Measurements from ENCODE around the gene CSNK1D. TPM values are rescaled to one million over a fixed set of nuclear protein-coding genes. Genes with fewer than 3 reads are reported as not detected.

The CSNK1D gene
- total RNA-seq, 1 experiment from 2014 or later, result 234 TPM

- ChIA-PET CTCF (no interaction called here), POLR2A (no interaction called here)
- H3K27ac ChIP-seq (ENCODE audit: low read length), result peak overlapping the region; percentile 86
- peaks cover 40% of the 10 kb centered on the region for H3K4me1 ChIP-seq (ENCODE audit: control insufficient read depth, insufficient read depth, low read length)
- ATAC-seq, result no peak
- H3K27me3 ChIP-seq (ENCODE audit: control insufficient read depth, insufficient read depth, low read length), result no peaks in the 10 kb centered on the region
- no peak for DNase-seq (ENCODE audit: low read depth, low spot score)
- in situ Hi-C loops (cut with HindIII; ENCODE audit: low pct_unique_long_range_greater_than_20kb, low sequenced_read_pairs) (no loop called here), intact Hi-C loops (cut with micrococcal nuclease; ENCODE audit: unreplicated experiment) (no loop called here)
- H3K9me3 ChIP-seq (ENCODE audit: control insufficient read depth, insufficient read depth, low read depth, low read length), result no peaks in the 10 kb centered on the region
- BruUV-seq (replicated peaks), result no TSS peak
- TF ChIP-seq CTCF (IDR thresholded peaks at IDR 0.05), result no peak
- TF ChIP-seq SIN3A (IDR thresholded peaks at IDR 0.05; ENCODE audit: borderline replicate concordance, insufficient read depth, low read depth, low read length), result no peak
- TF ChIP-seq REST (IDR thresholded peaks at IDR 0.05; ENCODE audit: insufficient read depth in 1 of 2, low read depth in 2 of 2, low read length in 1 of 2), result no peak
- TF ChIP-seq POLR2AphosphoS5 (IDR thresholded peaks at IDR 0.05; ENCODE audit: low read depth, low read length), result no peak
- TF ChIP-seq TCF7L2 (IDR thresholded peaks at IDR 0.05; ENCODE audit: low read depth, low read length), result no peak
- H3K4me3 ChIP-seq (ENCODE audit: low read depth in 2 of 2, low read length in 2 of 2), result no peak overlapping the region
- no peaks in the 10 kb centered on the region; the same call in 1 of the 2 replicates for H3K36me3 ChIP-seq (ENCODE audit: control insufficient read depth, insufficient read depth, low read length)
Observed at GRCh38 chr17:82217120-82217529, 56.4 kb downstream of the CSNK1D start.

- no TSS peak for BruUV-seq (replicated peaks)
- ChIA-PET POLR2A (no interaction called here), CTCF (no interaction called here)
- H3K27me3 ChIP-seq (ENCODE audit: control insufficient read depth, insufficient read depth, low read length), result no peaks in the 10 kb centered on the region
- no peak for DNase-seq (ENCODE audit: low read depth, low spot score)
- no peaks in the 10 kb centered on the region; the same call in 1 of the 2 replicates for H3K36me3 ChIP-seq (ENCODE audit: control insufficient read depth, insufficient read depth, low read length)
- in situ Hi-C loops (cut with HindIII; ENCODE audit: low pct_unique_long_range_greater_than_20kb, low sequenced_read_pairs) (no loop called here), intact Hi-C loops (cut with micrococcal nuclease; ENCODE audit: unreplicated experiment) (no loop called here)
- peak overlapping the region; percentile 86 for H3K27ac ChIP-seq (ENCODE audit: low read length)
- no peak overlapping the region for H3K4me3 ChIP-seq (ENCODE audit: low read depth in 2 of 2, low read length in 2 of 2)
- TF ChIP-seq TCF7L2 (IDR thresholded peaks at IDR 0.05; ENCODE audit: low read depth, low read length) (peak; percentile 62; the same call in 1 of the 2 replicates), SIN3A (IDR thresholded peaks at IDR 0.05; ENCODE audit: borderline replicate concordance, insufficient read depth, low read depth, low read length) (no peak)
- H3K4me1 ChIP-seq (ENCODE audit: control insufficient read depth, insufficient read depth, low read length), result peaks cover 46% of the 10 kb centered on the region
- H3K9me3 ChIP-seq (ENCODE audit: control insufficient read depth, insufficient read depth, low read depth, low read length), result no peaks in the 10 kb centered on the region
- peak; percentile 28 for ATAC-seq
Observed at GRCh38 chr17:82216301-82217119, 57.0 kb downstream of the CSNK1D start.

- Histone ChIP-seq H3K27me3 (ENCODE audit: control insufficient read depth, insufficient read depth, low read length) (no peaks in the 10 kb centered on the region), H3K4me3 (ENCODE audit: low read depth in 2 of 2, low read length in 2 of 2) (no peak overlapping the region), H3K9me3 (ENCODE audit: control insufficient read depth, insufficient read depth, low read depth, low read length) (no peaks in the 10 kb centered on the region), H3K4me1 (ENCODE audit: control insufficient read depth, insufficient read depth, low read length) (peaks cover 47% of the 10 kb centered on the region), H3K27ac (ENCODE audit: low read length) (peak overlapping the region; percentile 86), H3K36me3 (ENCODE audit: control insufficient read depth, insufficient read depth, low read length) (no peaks in the 10 kb centered on the region; the same call in 1 of the 2 replicates)
- no peak for DNase-seq (ENCODE audit: low read depth, low spot score)
- ATAC-seq, result no peak
- in situ Hi-C loops (cut with HindIII; ENCODE audit: low pct_unique_long_range_greater_than_20kb, low sequenced_read_pairs), result no loop called here
- BruUV-seq (replicated peaks), result no TSS peak
- ChIA-PET POLR2A (no interaction called here), CTCF (no interaction called here)
- intact Hi-C loops (cut with micrococcal nuclease; ENCODE audit: unreplicated experiment), result no loop called here
- TF ChIP-seq CTCF (IDR thresholded peaks at IDR 0.05), result no peak
- TF ChIP-seq SIN3A (IDR thresholded peaks at IDR 0.05; ENCODE audit: borderline replicate concordance, insufficient read depth, low read depth, low read length), result no peak
- no peak for TF ChIP-seq REST (IDR thresholded peaks at IDR 0.05; ENCODE audit: insufficient read depth in 1 of 2, low read depth in 2 of 2, low read length in 1 of 2)
- TF ChIP-seq POLR2AphosphoS5 (IDR thresholded peaks at IDR 0.05; ENCODE audit: low read depth, low read length), result no peak
- no peak for TF ChIP-seq TCF7L2 (IDR thresholded peaks at IDR 0.05; ENCODE audit: low read depth, low read length)
Observed at GRCh38 chr17:82215972-82216300, 57.6 kb downstream of the CSNK1D start.

All from Panc1 (cell line).